HG03439 (cell line): ENCODE data around the gene NET1.
"Not testable (repeated sequence)": the region's sequence is repeated elsewhere in the genome, so short reads cannot be mapped to it uniquely, and the experiment has no call there.

Experiments
- ATAC-seq: cut with Tn5 transposase; IDR thresholded peaks from one replicate; pipeline ENCODE4 v1.9.1; 2021; ENCODE audit warnings: mild to moderate bottlenecking, moderate library complexity; ENCODE audit not compliant: unreplicated experiment

Gene NET1, protein sequence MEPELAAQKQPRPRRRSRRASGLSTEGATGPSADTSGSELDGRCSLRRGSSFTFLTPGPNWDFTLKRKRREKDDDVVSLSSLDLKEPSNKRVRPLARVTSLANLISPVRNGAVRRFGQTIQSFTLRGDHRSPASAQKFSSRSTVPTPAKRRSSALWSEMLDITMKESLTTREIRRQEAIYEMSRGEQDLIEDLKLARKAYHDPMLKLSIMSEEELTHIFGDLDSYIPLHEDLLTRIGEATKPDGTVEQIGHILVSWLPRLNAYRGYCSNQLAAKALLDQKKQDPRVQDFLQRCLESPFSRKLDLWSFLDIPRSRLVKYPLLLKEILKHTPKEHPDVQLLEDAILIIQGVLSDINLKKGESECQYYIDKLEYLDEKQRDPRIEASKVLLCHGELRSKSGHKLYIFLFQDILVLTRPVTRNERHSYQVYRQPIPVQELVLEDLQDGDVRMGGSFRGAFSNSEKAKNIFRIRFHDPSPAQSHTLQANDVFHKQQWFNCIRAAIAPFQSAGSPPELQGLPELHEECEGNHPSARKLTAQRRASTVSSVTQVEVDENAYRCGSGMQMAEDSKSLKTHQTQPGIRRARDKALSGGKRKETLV

DNA sequence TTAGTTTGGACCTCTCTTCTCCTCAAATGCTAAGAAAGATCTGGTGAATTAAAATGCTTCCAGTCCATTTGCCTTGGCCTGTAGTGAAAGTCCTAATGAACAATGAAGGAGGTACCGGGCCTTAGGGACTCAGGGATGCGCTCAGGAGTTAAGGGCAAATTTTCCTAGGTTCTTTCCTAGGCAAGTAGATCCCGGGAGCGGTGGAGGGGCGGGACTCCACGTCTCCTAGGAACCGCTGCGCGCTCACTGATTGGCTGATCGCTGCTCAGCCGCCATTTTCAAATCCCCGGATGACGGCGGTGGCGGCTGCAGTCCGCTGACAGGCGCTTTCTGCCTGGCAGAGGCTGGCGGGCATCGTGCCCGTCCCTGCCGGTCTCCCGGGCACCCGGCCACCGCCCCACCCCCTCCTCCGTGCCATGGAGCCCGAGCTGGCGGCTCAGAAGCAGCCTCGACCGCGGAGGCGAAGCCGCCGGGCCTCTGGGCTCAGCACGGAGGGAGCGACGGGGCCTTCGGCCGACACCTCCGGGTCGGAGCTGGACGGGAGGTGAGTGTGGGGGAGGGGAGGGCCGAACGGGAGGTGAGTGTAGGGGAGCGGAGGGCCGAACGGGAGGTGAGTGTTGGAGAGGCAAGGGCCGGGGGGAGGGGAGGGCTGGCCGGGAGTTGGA lies at the start of gene NET1:
TSS of gene NET1 (plus strand) at position 281 of the 665 bp plus-strand sequence. CDS start at position 417, 136 bp downstream.
- ATAC-seq, result peak; percentile 99

DNA sequence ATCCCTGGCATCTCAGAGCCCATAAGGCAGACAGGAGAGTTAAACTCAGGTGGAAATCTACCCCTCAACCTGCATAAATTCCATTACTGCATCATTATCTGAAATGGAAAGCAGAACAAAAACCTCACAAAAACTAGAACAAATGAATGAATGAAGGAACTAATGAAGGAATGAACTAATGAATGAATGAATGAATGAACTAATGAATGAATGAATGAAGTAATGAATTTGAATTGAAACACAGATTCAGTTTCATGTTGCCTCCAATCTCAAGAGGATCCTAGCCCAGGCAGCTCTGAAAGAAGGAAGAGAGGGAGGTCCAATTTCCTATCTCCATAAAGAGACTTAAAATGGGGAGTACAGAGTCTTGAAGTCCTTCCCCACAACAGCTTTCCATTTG lies 49.5 kb upstream of the NET1 start:
- ATAC-seq, result no peak

DNA sequence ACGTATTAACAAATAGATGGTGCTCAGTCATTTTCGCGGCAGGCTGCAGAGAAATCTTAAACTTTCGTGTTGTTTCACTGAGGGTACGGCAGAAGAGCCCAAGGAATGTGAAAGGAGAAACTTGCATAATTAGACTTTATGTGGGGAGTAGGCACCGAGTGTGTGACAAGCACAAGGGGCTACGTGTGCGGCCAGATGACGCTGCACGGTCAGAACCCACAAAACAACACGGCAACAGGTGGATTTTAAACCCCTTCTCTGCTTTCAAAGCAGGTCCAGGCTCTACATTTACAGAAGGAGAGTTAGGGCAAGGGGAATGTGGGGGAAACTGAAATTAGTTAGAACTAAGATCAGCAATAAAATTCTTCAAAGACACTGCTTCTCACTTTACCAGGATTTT lies 48.0 kb upstream of the NET1 start:
- ATAC-seq, result no peak

DNA sequence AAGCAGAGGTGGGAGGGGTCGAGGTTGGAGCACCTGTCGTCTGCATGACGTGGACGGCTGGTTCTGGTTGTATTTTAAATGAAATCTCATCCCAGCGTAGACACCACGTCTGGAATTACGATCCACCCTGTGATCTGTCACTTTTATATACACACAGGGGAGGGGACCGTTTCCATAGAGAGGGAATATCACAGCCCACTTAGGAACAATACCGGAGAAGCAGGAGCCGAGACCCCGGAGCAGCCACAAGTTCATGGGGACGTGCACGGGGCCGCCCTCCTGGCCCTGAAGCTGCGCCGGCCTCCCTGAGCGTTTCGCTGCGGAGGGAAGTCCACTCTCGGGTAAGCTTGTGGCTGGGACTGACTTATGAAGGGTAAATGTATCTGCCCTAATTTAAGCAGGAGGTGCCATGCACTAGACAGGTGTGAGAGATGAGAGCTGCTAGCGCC lies 47.4 kb upstream of the NET1 start, which contains the start of gene UCN3:
TSS of gene UCN3 (plus strand) at position 77 of the 449 bp plus-strand sequence. CDS start 8,755 bp downstream, outside the sequence.
- no peak for ATAC-seq

DNA sequence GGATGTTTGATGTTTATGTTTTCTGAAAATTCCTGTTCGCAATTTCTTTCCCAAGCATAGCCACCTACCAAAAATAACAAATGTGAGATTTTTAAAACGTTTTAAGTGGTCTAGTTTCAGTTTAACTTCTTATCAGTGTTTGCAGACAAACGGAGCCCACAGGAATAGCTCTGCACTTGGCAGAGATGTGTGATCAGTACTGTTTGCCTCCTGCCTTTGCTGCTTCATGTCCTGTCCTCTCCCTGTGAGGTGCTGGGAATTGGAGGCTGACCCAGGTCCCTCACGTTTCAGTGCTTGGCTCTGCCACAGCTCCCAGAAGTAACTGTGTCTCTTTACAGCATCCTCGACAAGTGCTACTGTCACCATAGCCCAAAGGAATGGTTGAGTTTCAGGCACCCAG lies 46.4 kb upstream of the NET1 start:
- ATAC-seq, result no peak

DNA sequence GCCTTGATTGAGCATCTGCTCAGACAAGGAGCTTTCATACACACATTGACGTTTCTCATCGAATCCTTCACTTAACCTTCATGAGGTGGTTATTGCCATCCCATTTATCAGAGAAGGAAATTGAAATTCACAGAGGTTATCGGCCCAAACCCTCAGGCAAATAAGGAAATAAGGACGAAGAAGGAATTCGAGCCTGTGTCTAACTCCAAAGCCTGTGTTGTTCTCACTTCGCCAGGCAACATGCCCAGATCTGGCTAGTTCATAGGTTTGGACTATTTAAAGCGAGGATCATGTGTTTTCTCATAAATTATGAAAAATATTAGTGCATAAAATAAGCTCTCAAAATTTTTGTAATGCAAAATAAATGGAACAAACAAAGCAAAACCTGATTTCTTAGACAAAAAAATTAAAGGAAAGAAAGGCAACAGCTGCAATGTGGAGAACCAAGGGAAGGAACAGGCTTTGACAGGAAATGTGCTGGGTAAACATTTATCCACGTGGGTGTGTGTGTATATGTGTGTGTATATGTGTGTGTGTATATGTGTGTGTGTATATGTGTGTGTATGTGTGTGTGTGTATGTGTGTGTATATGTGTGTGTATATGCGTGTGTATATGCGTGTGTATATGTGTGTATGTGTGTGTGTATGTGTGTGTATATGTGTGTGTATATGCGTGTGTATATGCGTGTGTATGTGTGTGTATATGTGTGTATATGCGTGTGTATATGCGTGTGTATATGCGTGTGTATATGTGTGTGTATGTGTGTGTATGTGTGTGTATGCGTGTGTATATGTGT lies 42.8 kb upstream of the NET1 start:
- ATAC-seq, result no peak

DNA sequence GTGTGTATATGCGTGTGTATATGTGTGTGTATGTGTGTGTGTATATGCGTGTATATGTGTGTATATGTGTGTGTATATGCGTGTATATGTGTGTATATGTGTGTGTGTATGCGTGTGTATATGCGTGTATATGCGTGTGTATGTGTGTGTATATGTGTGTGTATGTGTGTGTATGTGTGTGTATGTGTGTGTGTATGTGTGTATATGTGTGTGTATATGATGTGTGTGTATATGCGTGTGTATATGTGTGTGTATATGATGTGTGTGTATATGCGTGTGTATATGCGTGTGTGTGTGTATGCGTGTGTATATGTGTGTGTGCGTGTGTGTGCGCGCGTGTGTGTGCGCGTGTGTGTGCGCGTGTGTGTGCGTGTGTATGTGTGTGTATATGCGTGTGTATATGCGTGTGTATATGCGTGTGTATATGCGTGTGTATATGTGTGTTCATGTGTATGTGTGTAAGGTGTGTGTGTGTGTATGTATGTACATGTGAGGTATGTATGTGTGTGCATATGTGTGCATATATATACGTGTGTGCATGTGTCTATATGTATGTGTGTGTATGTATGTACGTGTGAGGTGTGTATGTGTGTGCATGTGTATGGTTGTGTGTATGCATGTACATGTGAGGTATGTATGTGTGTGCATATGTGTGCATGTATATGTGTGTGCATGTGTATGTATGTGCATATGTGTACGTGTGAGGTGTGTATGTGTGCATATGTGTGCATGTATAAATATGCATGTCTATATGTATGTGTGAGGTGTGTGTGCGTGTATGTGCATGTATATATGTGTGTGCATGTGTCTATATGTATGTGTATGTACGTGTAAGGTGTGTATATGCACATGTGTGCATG lies 41.6 kb upstream of the NET1 start:
- ATAC-seq, result no peak

DNA sequence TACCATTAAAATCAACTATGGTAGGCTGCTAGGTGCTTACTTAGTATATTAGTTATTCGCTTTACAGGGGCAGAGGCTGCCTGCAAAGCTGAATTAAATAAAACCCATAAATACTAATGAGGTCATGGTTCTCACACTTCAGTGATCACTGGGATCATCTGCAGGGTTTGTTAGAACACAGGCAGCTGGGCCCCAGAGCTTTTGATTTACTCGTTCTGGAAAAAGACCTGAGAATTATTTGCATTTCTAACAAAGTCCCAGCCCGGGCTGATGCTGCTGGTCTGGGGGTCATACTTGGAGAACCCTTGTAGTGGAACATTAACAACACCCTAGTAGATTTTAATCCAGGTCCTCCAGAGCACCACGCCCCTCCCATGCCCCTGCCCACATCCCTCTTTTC lies 39.0 kb upstream of the NET1 start:
- no peak for ATAC-seq

DNA sequence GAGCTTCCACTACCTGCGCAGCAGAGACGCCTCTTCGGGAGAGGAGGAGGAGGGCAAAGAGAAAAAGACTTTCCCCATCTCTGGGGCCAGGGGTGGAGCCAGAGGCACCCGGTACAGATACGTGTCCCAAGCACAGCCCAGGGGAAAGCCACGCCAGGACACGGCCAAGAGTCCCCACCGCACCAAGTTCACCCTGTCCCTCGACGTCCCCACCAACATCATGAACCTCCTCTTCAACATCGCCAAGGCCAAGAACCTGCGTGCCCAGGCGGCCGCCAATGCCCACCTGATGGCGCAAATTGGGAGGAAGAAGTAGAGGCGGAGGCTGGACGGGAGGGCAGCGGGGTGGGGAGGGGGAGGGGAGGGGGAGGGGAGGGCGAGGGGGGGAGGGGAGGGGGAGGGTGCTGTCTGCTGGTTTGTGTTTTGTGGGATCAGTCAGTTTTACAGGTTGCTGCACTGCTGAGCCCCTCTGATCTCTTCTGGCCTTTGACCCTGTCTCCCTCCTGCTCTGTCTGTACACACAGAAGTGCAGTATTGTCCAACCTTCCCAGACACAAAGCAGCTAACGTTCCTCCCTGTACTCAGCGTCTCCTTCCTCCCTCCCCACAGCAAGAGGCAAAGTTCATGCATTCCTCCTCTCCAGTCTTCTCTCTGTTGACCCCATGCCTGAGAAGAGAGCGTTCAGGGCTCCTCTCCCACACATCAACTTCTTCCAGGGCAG lies 38.3 kb upstream of the NET1 start:
- ATAC-seq, result no peak

DNA sequence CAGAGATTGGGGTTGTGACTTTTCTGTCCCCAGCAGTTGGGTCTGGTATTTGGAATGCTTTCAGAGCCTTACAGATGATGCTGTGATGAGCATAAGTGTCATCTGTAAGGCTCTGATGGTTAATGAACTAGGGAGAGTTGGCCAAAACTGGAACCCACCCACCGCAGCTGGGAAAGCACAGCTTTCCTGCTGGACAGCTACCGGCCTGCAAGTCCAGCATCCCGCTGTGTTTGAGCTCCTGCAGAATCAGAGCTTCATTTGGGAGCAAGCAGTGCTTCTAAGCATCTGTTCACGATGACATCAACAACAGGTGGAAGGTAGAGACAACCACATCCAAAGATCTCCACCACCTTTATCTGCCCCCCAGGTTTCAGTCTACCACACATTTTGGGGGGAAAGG lies 35.9 kb upstream of the NET1 start:
- no peak for ATAC-seq

DNA sequence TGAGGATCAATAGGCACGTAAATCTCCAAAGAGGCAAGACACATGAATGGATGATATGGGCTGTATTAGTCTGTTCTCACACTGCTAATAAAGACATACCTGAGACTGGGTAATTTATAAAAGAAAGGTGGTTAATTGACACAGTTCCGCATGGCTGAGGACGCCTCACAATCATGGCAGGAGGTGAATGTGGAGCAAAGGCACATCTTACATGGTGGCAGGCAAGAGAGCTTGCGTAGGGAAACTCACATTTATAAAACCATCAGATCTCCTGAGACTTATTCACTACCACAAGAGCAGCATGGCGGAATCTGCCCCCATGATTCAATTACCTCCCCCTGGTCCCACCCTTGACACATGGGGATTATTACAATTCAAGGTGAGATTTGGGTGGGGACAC lies 33.2 kb upstream of the NET1 start:
- ATAC-seq, result not testable (repeated sequence)

DNA sequence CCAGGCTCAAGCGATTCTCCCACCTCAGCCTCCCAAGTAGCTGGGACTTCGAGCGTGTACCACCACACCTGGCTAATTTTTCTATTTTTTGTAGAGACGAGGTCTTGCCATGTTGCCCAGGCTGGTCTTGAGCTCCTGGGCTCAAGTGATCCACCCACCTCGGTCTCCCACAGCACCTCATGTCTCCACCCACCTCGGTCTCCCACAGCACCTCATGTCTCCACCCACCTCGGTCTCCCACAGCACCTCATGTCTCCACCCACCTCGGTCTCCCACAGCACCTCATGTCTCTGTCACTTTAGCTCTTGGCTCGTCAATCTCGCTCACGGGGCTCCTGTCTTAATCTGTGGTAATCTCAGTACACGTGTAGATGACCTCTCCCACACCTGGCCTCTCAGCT lies 32.0 kb upstream of the NET1 start:
- ATAC-seq, result not testable (repeated sequence)

DNA sequence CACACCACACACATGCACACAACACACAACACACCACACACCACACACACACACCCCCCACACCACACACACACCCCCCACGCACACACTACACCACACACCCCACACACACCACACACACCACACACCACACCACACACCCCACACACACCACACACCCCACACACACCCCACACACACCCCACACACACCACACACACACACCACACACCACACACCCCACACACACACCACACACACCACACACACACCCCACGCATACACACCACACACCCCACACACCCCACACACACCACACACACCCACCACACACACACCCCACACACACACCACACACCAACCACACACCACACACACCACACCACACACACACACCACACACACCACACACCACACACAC lies 31.2 kb upstream of the NET1 start:
- ATAC-seq, result no peak

DNA sequence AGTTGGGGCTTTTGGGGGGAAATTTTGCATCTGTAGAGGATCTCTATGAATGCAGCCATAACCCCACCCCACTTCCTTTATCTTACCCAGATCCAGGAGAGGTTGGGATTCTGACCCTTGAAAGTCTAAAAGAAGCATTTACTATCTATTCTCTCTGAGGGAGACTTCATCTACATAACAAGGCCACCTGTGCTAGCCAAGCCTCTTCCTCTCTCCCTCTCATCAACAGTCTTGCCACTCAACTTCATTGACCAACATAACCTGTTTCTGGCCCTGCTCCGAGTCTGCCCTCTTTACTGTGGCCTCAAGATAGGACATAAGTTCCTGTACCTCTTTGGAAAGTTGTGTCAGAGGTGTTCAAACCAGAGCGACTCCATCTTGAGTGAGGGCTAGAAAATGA lies 27.1 kb upstream of the NET1 start:
- no peak for ATAC-seq

DNA sequence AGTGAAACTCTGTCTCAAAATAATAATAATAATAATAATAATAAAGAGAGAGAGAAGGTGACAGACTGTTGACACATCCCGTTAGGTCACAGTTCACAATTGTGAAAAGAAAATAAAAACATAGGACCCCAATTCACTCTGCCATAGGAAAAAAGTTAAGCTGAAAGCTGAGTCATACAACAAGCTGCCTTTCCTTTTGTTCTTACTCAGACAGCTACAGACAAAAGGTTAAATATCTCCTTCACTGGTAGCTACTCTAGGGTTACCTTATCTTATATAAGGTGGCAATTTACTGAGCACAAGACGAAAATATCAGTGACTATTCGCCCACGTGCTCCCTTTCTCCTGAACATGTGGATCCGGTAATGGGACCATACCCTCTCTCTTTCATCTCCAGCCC lies 25.2 kb upstream of the NET1 start:
- no peak for ATAC-seq

DNA sequence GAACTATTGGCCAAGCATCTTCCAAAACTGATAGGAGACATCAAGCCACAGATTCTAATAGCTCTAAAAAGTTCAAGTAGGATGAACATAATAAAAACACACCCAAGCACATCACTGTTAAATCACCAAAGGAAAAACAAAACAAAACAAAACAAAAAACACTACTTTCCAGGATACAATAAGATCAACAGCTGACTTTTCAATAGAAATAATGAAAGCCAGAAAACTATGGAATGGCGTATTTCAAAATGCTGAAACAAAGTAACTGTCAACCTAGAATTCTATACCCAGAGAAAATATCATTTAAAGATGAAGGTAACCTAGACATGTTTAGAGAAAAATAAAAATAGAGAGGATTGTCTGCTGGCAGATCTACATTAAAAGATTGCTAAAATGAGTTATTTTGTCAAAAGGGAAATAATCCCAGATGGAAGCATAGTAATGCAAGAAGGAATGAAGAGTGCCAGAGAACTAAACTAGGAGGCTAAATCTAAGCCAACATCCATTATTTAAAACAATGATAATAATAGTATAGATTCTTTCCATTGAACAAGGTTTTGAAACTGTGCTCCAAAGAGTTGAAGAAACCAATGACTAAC lies 21.7 kb upstream of the NET1 start:
- no peak for ATAC-seq

DNA sequence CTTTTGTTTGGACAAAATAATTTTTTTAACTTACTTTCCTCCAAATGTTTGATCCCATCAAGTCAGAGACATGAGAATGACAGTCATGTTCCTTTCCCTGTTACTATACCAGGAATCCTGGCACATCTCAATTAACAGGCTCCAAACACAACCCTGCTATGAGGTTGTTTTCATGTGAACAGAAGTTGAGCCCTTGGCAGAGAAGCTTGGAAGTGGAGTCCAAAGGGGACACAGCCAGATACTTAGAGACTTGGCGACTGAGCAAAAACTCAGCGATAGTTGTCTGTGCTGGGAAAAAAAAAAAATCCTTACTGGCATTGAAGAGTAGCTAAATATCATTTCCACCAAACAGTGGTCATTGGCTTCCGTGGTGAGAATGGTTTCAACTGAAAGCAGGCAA lies 20.6 kb upstream of the NET1 start:
- ATAC-seq, result no peak

DNA sequence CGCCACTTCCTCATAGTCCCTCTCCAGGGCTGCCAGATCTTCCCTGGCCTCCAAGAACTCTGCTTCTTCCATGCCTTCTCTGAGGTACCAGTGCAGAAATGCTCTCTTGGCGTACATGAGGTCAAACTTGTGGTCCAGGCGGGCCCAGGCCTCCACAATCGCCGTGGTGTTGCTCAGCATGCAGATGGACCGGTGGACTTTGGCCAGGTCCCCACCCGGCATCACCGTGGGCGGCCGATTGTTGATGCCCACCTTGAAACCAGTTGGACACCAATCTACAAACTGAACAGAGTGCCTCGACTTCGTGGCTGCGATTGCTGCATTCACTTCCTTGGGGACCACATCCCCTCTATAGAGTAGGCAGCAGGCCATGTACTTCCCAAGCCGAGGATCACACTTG lies 18.8 kb upstream of the NET1 start:
- ATAC-seq, result no peak

DNA sequence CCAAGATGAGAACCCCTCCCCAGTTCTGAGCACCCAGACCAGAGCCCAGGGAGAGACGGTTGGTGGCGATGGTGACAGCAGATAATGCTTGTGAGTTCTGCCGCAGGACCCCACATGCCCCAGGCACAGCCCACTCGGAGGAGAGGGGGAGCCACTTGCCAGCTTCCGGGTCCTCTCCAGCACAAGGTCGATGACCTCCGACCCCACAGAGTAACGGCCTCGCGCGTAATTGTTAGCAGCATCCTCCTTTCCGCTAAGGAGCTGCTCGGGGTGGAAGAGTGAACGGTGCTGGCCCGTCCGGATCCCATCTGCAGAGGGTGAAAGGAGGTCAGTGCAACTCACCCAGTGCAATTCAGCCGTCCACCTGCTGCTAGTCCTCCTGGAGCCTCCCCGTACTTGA lies 17.2 kb upstream of the NET1 start:
- no peak for ATAC-seq
